GM19397 (cell line): ENCODE measurements around the gene PDE4D.

Source experiments
- ATAC-seq: cut with Tn5 transposase; IDR thresholded peaks from one replicate; pipeline ENCODE4 v1.9.1; 2021; ENCODE audit warnings: mild to moderate bottlenecking, moderate library complexity; ENCODE audit not compliant: unreplicated experiment

The PDE4D gene

GRCh38 chr5:59274106-59274636, 619.4 kb downstream of the PDE4D start:
- ATAC-seq, result no peak

- no peak for ATAC-seq
These were observed 620.6 kb downstream of the PDE4D start for GRCh38 chr5:59272809-59273427.

- no peak for ATAC-seq
These were observed 624.6 kb downstream of the PDE4D start for GRCh38 chr5:59268756-59269415.

DNA sequence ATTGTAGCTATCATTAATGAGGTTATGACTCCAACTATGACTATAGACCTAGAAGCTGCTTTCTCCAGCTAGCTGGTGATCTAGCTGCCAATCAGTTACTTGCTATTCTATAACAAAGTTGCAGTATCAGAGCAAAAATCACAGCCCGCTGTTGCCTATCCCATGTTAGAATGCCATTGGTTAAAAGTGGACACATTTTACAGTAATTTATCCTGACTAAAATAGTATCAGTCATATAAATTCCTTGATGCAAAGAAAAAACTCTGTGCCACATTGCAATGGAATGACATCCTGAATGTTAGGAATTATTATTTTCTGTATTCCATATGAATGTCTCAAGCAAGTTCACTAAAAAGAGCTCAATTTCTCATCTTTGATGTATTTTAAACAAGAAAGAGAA, 626.5 kb downstream of the PDE4D start:
- no peak for ATAC-seq

GRCh38 chr5:59266410-59266809, 627.1 kb downstream of the PDE4D start:
- ATAC-seq, result no peak

DNA sequence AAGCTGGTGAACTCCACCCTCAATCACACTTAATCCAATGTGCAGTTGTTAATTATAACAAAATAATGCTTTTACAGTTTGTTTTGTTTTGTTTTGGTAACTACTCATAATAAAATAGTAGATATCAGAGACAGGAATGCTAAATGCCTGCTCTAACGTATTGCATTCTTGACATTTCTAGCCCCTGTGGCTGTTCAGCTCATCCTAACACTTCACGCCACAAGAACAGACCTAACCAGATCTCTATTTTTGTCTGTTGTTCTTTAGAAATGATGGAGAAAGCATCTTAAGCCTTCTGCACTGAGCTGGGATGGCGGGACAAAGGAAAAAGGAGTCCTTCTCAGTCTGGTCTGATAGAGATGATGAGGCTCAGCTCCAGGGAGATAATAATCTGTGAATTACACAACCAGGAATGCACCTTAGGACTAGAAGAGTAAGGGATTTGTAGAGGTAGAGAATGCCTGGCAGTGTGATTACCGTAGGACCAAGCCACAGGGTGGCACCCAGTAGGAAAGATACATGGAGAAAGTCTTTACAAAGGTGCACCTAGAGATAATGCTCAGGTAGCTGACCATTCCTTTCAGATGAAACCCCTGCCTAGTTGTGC, 628.8 kb downstream of the PDE4D start:
- no peak for ATAC-seq

GRCh38 chr5:59264013-59264412, 629.5 kb downstream of the PDE4D start:
- no peak for ATAC-seq

- ATAC-seq, result no peak
These were observed 631.6 kb downstream of the PDE4D start for GRCh38 chr5:59261969-59262368.

DNA sequence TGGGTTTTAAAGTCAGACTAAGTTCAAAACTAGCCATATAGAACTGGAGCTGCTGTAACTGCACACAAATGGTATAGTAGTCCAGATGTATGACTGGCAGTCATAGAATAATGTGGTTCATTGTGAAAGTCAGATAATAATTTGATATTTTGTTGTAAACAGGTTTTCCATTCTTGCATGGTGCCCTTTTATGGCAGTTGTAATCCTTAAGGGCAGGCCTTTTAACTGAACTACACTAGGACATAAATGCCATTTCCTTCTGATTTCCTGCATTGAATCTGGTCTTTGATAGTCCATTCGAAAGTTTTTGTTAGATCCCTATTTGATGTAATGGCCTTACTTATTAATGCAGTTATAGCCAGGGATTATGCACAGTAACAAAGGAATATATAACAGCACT, 632.6 kb downstream of the PDE4D start:
- ATAC-seq, result no peak

GRCh38 chr5:59260200-59260599, 633.3 kb downstream of the PDE4D start:
- ATAC-seq, result no peak

DNA sequence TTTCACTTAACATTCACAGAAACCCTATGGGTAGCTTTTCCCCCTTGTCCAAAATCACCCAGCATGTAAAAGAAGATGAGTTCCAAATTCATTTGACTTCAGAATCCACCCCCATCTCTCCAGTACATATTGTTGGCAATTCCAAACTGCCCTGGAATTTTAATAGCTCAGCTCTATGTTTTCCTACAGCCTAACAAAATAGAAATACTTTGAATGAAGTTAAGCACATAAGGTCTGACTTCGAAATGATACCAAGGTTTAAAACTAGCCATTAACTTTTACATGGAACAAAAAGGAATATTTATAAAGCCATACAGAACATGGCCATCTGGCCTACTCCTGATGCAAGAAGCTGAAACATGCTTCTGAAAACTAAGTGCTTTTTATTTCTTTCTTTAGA, 634.3 kb downstream of the PDE4D start:
- no peak for ATAC-seq

DNA sequence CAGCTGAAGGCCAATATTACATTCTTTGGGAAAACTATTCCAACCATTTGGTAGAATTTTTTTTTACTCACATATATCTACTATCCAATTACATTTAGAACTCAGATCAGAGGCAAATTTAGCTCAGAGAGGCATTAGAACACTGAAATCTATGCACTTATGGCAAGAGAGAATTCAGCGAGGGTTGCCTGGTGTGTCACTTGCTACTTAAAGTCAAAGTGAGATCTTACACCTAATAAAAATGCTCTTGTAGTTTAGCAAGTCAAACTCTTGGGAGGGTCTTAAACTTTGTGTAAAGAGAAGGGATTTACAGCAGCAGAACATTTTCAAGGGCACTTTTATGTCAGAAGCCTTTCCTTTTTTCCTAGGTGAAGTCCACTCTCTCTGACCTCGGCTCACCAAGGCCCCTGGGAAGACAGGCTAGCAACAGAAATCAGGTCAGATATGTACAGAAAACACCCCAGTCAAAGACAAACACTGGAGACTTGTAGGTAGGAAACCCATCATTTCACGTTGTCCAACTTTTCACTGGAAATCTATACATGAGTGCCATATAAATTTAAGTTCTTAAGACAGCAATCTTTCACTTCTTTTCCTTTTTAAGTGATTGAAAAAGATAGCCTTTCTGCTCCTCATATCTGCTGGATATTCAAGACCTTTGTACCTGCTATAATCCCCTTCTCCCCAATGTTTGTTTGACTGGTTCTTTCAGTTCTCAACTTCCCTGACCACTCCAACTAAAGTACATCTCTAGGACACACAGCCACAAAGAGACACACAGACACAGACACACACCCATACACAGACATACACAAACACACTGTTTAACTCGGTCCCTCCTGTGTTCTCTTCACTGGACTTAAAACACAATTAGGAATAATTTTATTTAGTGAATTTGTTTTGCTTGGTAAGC, 635.8 kb downstream of the PDE4D start:
- ATAC-seq, result no peak

DNA sequence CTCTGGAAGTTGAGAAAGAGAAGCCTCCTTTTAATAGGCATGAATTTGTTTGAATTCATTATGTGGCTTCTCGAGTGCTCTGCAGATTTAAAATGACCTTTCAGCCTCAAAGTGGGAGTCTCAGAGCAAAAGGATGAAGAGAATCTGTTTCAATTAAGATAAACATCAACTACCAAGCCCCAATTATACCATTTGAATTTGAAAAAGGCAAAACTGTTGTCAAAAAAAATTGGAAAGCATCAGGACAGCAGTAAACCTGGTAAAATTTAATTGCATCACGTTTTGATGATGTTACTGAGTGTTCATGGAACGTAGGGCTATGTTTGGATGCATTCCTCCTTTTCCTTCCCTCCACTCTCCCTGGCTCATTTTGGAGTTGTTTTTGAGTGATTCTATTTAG, 637.2 kb downstream of the PDE4D start:
- ATAC-seq, result no peak

- no peak for ATAC-seq
These were observed 639.4 kb downstream of the PDE4D start for GRCh38 chr5:59254055-59254687.

DNA sequence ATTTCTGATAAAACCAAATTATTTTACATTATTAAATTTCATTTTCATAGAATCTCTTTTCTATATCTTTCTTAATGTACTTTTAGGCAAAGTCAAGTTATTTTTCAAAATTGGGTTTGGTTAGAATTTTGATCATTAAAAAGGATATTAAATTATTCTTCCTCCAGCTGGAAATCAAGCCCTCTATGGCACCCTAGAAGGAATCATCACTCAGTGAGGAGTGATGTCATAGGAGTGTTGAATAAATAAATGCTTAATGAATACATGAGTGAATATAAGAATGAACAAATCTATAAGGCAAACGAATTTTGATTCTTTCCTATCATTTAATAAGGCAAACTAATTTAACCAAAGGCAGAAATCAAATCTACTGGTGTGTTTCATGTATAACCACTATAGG, 639.9 kb downstream of the PDE4D start:
- ATAC-seq, result no peak

GRCh38 chr5:59251627-59252026, 641.9 kb downstream of the PDE4D start:
- no peak for ATAC-seq

GRCh38 chr5:59249726-59250125, 643.8 kb downstream of the PDE4D start:
- ATAC-seq, result no peak

GRCh38 chr5:59249160-59249559, 644.4 kb downstream of the PDE4D start:
- ATAC-seq, result no peak

DNA sequence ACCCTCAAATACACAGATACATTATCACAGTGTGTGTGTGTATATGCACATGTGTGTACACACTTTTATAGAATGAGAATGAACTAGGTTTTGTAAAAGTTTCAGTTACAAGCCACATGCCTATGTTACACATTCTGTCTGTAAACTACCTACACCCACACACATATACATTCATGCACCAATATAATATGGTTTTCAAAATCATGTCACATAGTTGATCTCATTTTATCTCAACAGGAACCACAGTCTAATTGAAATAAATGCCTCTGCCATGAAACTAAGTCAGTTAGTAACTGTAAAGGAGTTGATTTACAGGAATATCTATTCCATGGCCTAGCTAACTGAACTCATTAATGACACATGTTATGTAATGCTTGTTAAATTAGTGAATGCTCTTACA, 646.6 kb downstream of the PDE4D start:
- ATAC-seq, result no peak

GRCh38 chr5:59246145-59246869, 647.2 kb downstream of the PDE4D start:
- no peak for ATAC-seq
